ENCODE results near the gene PIGK.
"Not testable (repeated sequence)": the region's sequence is repeated elsewhere in the genome, so short reads cannot be mapped to it uniquely, and the experiment has no call there.

Gene PIGK

GRCh38 chr1:77175230-77175844 is 43.9 kb downstream of the PIGK start:
- Histone ChIP-seq H3K27me3 (no peaks in the 10 kb centered on the region), H3K4me1 (ENCODE audit: control insufficient read depth in 1 of 2, insufficient read depth in 1 of 2, low read depth in 1 of 2, low read length in 1 of 2) (no peaks in the 10 kb centered on the region), H3K4me3 (ENCODE audit: low read depth in 1 of 2, low read length in 1 of 2) (no peak overlapping the region), H3K27ac (no peak overlapping the region), H3K9me3 (peaks cover 4% of the 10 kb centered on the region), H3K36me3 (no peaks in the 10 kb centered on the region)
- no peak for TF ChIP-seq CTCF (IDR thresholded peaks at IDR 0.05)

GRCh38 chr1:77170687-77171086 is 48.5 kb downstream of the PIGK start:
- Histone ChIP-seq H3K27ac (no peak overlapping the region), H3K27me3 (no peaks in the 10 kb centered on the region), H3K9me3 (no peaks in the 10 kb centered on the region), H3K36me3 (no peaks in the 10 kb centered on the region), H3K4me1 (ENCODE audit: control insufficient read depth in 1 of 2, insufficient read depth in 1 of 2, low read depth in 1 of 2, low read length in 1 of 2) (no peaks in the 10 kb centered on the region), H3K4me3 (ENCODE audit: low read depth in 1 of 2, low read length in 1 of 2) (no peak overlapping the region)
- TF ChIP-seq CTCF (IDR thresholded peaks at IDR 0.05), result no peak

- no peaks in the 10 kb centered on the region for H3K4me1 ChIP-seq (ENCODE audit: control insufficient read depth in 1 of 2, insufficient read depth in 1 of 2, low read depth in 1 of 2, low read length in 1 of 2)
- no peaks in the 10 kb centered on the region for H3K9me3 ChIP-seq
- H3K36me3 ChIP-seq, result peaks cover 9% of the 10 kb centered on the region
- H3K27ac ChIP-seq, result no peak overlapping the region
- no peaks in the 10 kb centered on the region for H3K27me3 ChIP-seq
- TF ChIP-seq CTCF (IDR thresholded peaks at IDR 0.05), result no peak
- H3K4me3 ChIP-seq (ENCODE audit: low read depth in 1 of 2, low read length in 1 of 2), result no peak overlapping the region
Measured at GRCh38 chr1:77168358-77168757, 50.9 kb downstream of the PIGK start.

GRCh38 chr1:77164434-77164944 is 54.7 kb downstream of the PIGK start:
- H3K9me3 ChIP-seq, result no peaks in the 10 kb centered on the region
- H3K27ac ChIP-seq, result no peak overlapping the region
- no peak overlapping the region for H3K4me3 ChIP-seq (ENCODE audit: low read depth in 1 of 2, low read length in 1 of 2)
- no peaks in the 10 kb centered on the region for H3K4me1 ChIP-seq (ENCODE audit: control insufficient read depth in 1 of 2, insufficient read depth in 1 of 2, low read depth in 1 of 2, low read length in 1 of 2)
- H3K27me3 ChIP-seq, result no peaks in the 10 kb centered on the region
- peaks cover 30% of the 10 kb centered on the region for H3K36me3 ChIP-seq
- no peak for TF ChIP-seq CTCF (IDR thresholded peaks at IDR 0.05)

- not testable (repeated sequence) for H3K27ac ChIP-seq; H3K4me1 ChIP-seq (ENCODE audit: control insufficient read depth in 1 of 2, insufficient read depth in 1 of 2, low read depth in 1 of 2, low read length in 1 of 2)
Measured at GRCh38 chr1:77159706-77160105, 59.5 kb downstream of the PIGK start.

GRCh38 chr1:77156214-77156613 is 63.0 kb downstream of the PIGK start:
- no peaks in the 10 kb centered on the region for H3K27me3 ChIP-seq

More at GRCh38 chr1:77159706-77160105, 59.5 kb downstream of the PIGK start:
- H3K36me3 ChIP-seq, result peaks cover 37% of the 10 kb centered on the region
- not testable (repeated sequence) for H3K9me3 ChIP-seq; H3K4me3 ChIP-seq (ENCODE audit: low read depth in 1 of 2, low read length in 1 of 2); H3K27me3 ChIP-seq

More at GRCh38 chr1:77156214-77156613, 63.0 kb downstream of the PIGK start:
- Histone ChIP-seq H3K9me3 (no peaks in the 10 kb centered on the region), H3K27ac (no peak overlapping the region), H3K4me3 (ENCODE audit: low read depth in 1 of 2, low read length in 1 of 2) (no peak overlapping the region), H3K36me3 (peaks cover 20% of the 10 kb centered on the region), H3K4me1 (ENCODE audit: control insufficient read depth in 1 of 2, insufficient read depth in 1 of 2, low read depth in 1 of 2, low read length in 1 of 2) (no peaks in the 10 kb centered on the region)
- TF ChIP-seq CTCF (IDR thresholded peaks at IDR 0.05), result no peak
